ENCODE data around the gene CFAP74. TPM values are rescaled to one million over a fixed set of nuclear protein-coding genes. Genes with fewer than 3 reads are reported as not detected.

The CFAP74 gene
- total and polyA plus RNA-seq, 9 of the 15 experiments (the other 6 are each of a cell fraction or from before 2014, with no cell fraction given), result 0.03 to 0.15 (median 0.05) TPM; not detected in 6

GRCh38 chr1:2044510-2045319 lies 41.1 kb upstream of the CFAP74 start (continued):
- TF ChIP-seq TRIM25 (IDR thresholded peaks at IDR 0.05; ENCODE audit: borderline replicate concordance), result no peak
- TF ChIP-seq POLR3G (IDR thresholded peaks at IDR 0.05; ENCODE audit: extremely low read depth, insufficient read length, insufficient replicate concordance), result no peak
- TF ChIP-seq ZNF655 (CRISPR knock-in tag; IDR thresholded peaks at IDR 0.05), result no peak
- TF ChIP-seq FOXM1 (IDR thresholded peaks at IDR 0.05; ENCODE audit: low read depth), result no peak
- TF ChIP-seq FOXM1 (CRISPR knock-in tag; IDR thresholded peaks at IDR 0.05; ENCODE audit: low read depth), result no peak
- TF ChIP-seq RERE (CRISPR knock-in tag; IDR thresholded peaks at IDR 0.05; ENCODE audit: borderline replicate concordance), result no peak
- no peak for TF ChIP-seq HDAC1 (IDR thresholded peaks at IDR 0.05)
- TF ChIP-seq ZNF165 (CRISPR knock-in tag; IDR thresholded peaks at IDR 0.05; ENCODE audit: borderline replicate concordance), result no peak
- no peak for TF ChIP-seq USF2 (CRISPR knock-in tag; IDR thresholded peaks at IDR 0.05)
- no peak for TF ChIP-seq EZH2 (IDR thresholded peaks at IDR 0.05; ENCODE audit: borderline replicate concordance, low read depth, low read length)
- peak; percentile 22; the same call in 1 of the 2 replicates for TF ChIP-seq CTBP1 (IDR thresholded peaks at IDR 0.05; ENCODE audit: borderline replicate concordance)
- no peak for TF ChIP-seq CLOCK (CRISPR knock-in tag; IDR thresholded peaks at IDR 0.05; ENCODE audit: borderline replicate concordance)
- no peak for TF ChIP-seq PHF21A (IDR thresholded peaks at IDR 0.05; ENCODE audit: borderline replicate concordance, low read depth)
- TF ChIP-seq ZEB2 (IDR thresholded peaks at IDR 0.05), result no peak
- TF ChIP-seq NFATC3 (IDR thresholded peaks at IDR 0.05), result no peak
